NCI-H1436 treated with DMSO at 0.1 percent for 48 hours (cell line): ENCODE data around the gene CTBP1.

Experiments used
- DNase-seq: peaks from one replicate; lab custom pipeline; 2025; lab: John Stamatoyannopoulos, UW

CTBP1 gene

GRCh38 chr4:1209821-1210220, 39.1 kb downstream of the CTBP1 start:
- DNase-seq = no peak

GRCh38 chr4:1208970-1209704, 39.8 kb downstream of the CTBP1 start:
- no peak for DNase-seq

- DNase-seq = no peak
Measured at GRCh38 chr4:1208266-1208961, 40.5 kb downstream of the CTBP1 start.

- no peak for DNase-seq
Measured at GRCh38 chr4:1207603-1208265, 41.2 kb downstream of the CTBP1 start.

- no peak for DNase-seq
Measured at GRCh38 chr4:1207157-1207470, 41.8 kb downstream of the CTBP1 start.

- DNase-seq = no peak
Measured at GRCh38 chr4:1206299-1207156, 42.4 kb downstream of the CTBP1 start.

- DNase-seq = no peak
Measured at GRCh38 chr4:1205586-1206298, 43.2 kb downstream of the CTBP1 start.

- no peak for DNase-seq
Measured at GRCh38 chr4:1204828-1205585, 43.9 kb downstream of the CTBP1 start.

- DNase-seq = no peak
Measured at GRCh38 chr4:1204286-1204827, 44.6 kb downstream of the CTBP1 start.

GRCh38 chr4:1203026-1203616, 45.8 kb downstream of the CTBP1 start:
- DNase-seq = no peak

- DNase-seq = no peak
Measured at GRCh38 chr4:1202526-1203011, 46.4 kb downstream of the CTBP1 start.

- DNase-seq = no peak
Measured at GRCh38 chr4:1201851-1202525, 46.9 kb downstream of the CTBP1 start.

- DNase-seq = no peak
Measured at GRCh38 chr4:1200425-1201035, 48.4 kb downstream of the CTBP1 start.

- no peak for DNase-seq
Measured at GRCh38 chr4:1199556-1200331, 49.2 kb downstream of the CTBP1 start.

GRCh38 chr4:1198098-1198844, 50.7 kb downstream of the CTBP1 start:
- DNase-seq = no peak

GRCh38 chr4:1196421-1197183, 52.3 kb downstream of the CTBP1 start:
- DNase-seq = no peak
